ENCODE measurements around the gene NCKIPSD. TPM values are rescaled to one million over a fixed set of nuclear protein-coding genes. Genes with fewer than 3 reads are reported as not detected.

NCKIPSD gene
- total RNA-seq, 1 experiment from 2014 or later, result 25.5 TPM

GRCh38 chr3:48633743-48634142 is 52.0 kb downstream of the NCKIPSD start:
- no peak for DNase-seq
- Histone ChIP-seq H3K4me1 (ENCODE audit: low read length) (peaks cover 21% of the 10 kb centered on the region), H2AFZ (ENCODE audit: low read length) (no peak overlapping the region), H3K9me2 (replicated peaks; ENCODE audit: insufficient read depth, low read length) (no peaks in the 10 kb centered on the region), H3K4me2 (ENCODE audit: low read depth, low read length, poor library complexity, severe bottlenecking) (peak overlapping the region; percentile 99), H3K27ac (ENCODE audit: low read length) (no peak overlapping the region), H3K4me3 (ENCODE audit: low read length) (peak overlapping the region; percentile 96; the same call in 1 of the 2 replicates), H3K36me3 (ENCODE audit: insufficient read depth, low read length) (no peaks in the 10 kb centered on the region; the same call in 1 of the 2 replicates), H3K9me3 (ENCODE audit: low read length) (no peaks in the 10 kb centered on the region), H3K9ac (ENCODE audit: low read length) (peak overlapping the region; percentile 97), H4K20me1 (ENCODE audit: insufficient read depth, low read depth, low read length) (no peaks in the 10 kb centered on the region), H3K27me3 (ENCODE audit: low read length) (no peaks in the 10 kb centered on the region), H3K79me2 (ENCODE audit: low read length) (peaks cover 17% of the 10 kb centered on the region)

GRCh38 chr3:48633256-48633655 is 52.5 kb downstream of the NCKIPSD start:
- Histone ChIP-seq H3K9me2 (replicated peaks; ENCODE audit: insufficient read depth, low read length) (no peaks in the 10 kb centered on the region), H3K4me2 (ENCODE audit: low read depth, low read length, poor library complexity, severe bottlenecking) (no peak overlapping the region), H4K20me1 (ENCODE audit: insufficient read depth, low read depth, low read length) (no peaks in the 10 kb centered on the region), H3K36me3 (ENCODE audit: insufficient read depth, low read length) (no peaks in the 10 kb centered on the region; the same call in 1 of the 2 replicates), H3K27me3 (ENCODE audit: low read length) (no peaks in the 10 kb centered on the region), H3K9ac (ENCODE audit: low read length) (no peak overlapping the region), H2AFZ (ENCODE audit: low read length) (no peak overlapping the region), H3K27ac (ENCODE audit: low read length) (no peak overlapping the region), H3K9me3 (ENCODE audit: low read length) (no peaks in the 10 kb centered on the region), H3K79me2 (ENCODE audit: low read length) (peaks cover 17% of the 10 kb centered on the region), H3K4me1 (ENCODE audit: low read length) (peaks cover 21% of the 10 kb centered on the region), H3K4me3 (ENCODE audit: low read length) (no peak overlapping the region)
- DNase-seq, result no peak

- no peaks in the 10 kb centered on the region; the same call in 1 of the 2 replicates for H3K36me3 ChIP-seq (ENCODE audit: insufficient read depth, low read length)
- DNase-seq, result no peak
- H3K4me2 ChIP-seq (ENCODE audit: low read depth, low read length, poor library complexity, severe bottlenecking), result no peak overlapping the region
- H3K9me3 ChIP-seq (ENCODE audit: low read length), result no peaks in the 10 kb centered on the region
- H3K9ac ChIP-seq (ENCODE audit: low read length), result no peak overlapping the region
- no peak overlapping the region for H2AFZ ChIP-seq (ENCODE audit: low read length)
- no peak overlapping the region for H3K4me3 ChIP-seq (ENCODE audit: low read length)
- no peaks in the 10 kb centered on the region for H3K27me3 ChIP-seq (ENCODE audit: low read length)
- H4K20me1 ChIP-seq (ENCODE audit: insufficient read depth, low read depth, low read length), result no peaks in the 10 kb centered on the region
- peaks cover 17% of the 10 kb centered on the region for H3K79me2 ChIP-seq (ENCODE audit: low read length)
- H3K9me2 ChIP-seq (replicated peaks; ENCODE audit: insufficient read depth, low read length), result no peaks in the 10 kb centered on the region
- H3K4me1 ChIP-seq (ENCODE audit: low read length), result peaks cover 20% of the 10 kb centered on the region
- H3K27ac ChIP-seq (ENCODE audit: low read length), result no peak overlapping the region
Observed at GRCh38 chr3:48631516-48632448, 53.9 kb downstream of the NCKIPSD start.

- no peak for DNase-seq
- H3K4me3 ChIP-seq (ENCODE audit: low read length), result no peak overlapping the region
- H3K36me3 ChIP-seq (ENCODE audit: insufficient read depth, low read length), result no peaks in the 10 kb centered on the region; the same call in 1 of the 2 replicates
- no peaks in the 10 kb centered on the region for H3K9me3 ChIP-seq (ENCODE audit: low read length)
- no peak overlapping the region for H3K9ac ChIP-seq (ENCODE audit: low read length)
- no peaks in the 10 kb centered on the region for H4K20me1 ChIP-seq (ENCODE audit: insufficient read depth, low read depth, low read length)
- H3K79me2 ChIP-seq (ENCODE audit: low read length), result peaks cover 17% of the 10 kb centered on the region
- H3K4me1 ChIP-seq (ENCODE audit: low read length), result peaks cover 11% of the 10 kb centered on the region
- H3K27ac ChIP-seq (ENCODE audit: low read length), result no peak overlapping the region
- no peaks in the 10 kb centered on the region for H3K9me2 ChIP-seq (replicated peaks; ENCODE audit: insufficient read depth, low read length)
- no peak overlapping the region for H3K4me2 ChIP-seq (ENCODE audit: low read depth, low read length, poor library complexity, severe bottlenecking)
- no peaks in the 10 kb centered on the region for H3K27me3 ChIP-seq (ENCODE audit: low read length)
- no peak overlapping the region for H2AFZ ChIP-seq (ENCODE audit: low read length)
Observed at GRCh38 chr3:48630833-48631232, 54.9 kb downstream of the NCKIPSD start.

DNA sequence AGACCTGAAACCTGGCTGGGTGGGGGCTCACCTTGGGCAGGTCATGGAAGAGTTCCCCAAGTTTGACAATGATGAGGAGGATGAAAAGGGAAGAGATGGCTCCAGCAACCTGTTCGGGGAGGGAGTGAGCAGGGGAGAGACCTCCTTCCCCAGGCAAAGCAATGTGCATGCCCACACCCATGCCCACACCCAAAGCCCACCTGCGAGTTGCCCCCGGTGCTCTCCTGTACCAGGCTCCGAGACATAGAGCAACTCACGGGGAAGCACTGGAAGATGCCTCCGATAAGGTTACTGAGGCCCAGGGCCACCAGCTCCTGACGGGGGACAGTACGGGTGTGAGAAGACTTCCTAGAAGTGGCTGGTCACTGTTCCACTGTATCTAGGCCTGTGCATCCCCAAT is 55.3 kb downstream of the NCKIPSD start:
- Histone ChIP-seq H3K9me3 (ENCODE audit: low read length) (no peaks in the 10 kb centered on the region), H3K27me3 (ENCODE audit: low read length) (no peaks in the 10 kb centered on the region), H3K4me1 (ENCODE audit: low read length) (peaks cover 10% of the 10 kb centered on the region), H3K4me2 (ENCODE audit: low read depth, low read length, poor library complexity, severe bottlenecking) (no peak overlapping the region), H3K9ac (ENCODE audit: low read length) (no peak overlapping the region), H3K79me2 (ENCODE audit: low read length) (peaks cover 17% of the 10 kb centered on the region), H3K4me3 (ENCODE audit: low read length) (no peak overlapping the region), H3K9me2 (replicated peaks; ENCODE audit: insufficient read depth, low read length) (no peaks in the 10 kb centered on the region), H2AFZ (ENCODE audit: low read length) (no peak overlapping the region), H4K20me1 (ENCODE audit: insufficient read depth, low read depth, low read length) (no peaks in the 10 kb centered on the region), H3K27ac (ENCODE audit: low read length) (no peak overlapping the region), H3K36me3 (ENCODE audit: insufficient read depth, low read length) (no peaks in the 10 kb centered on the region; the same call in 1 of the 2 replicates)
- DNase-seq, result no peak

DNA sequence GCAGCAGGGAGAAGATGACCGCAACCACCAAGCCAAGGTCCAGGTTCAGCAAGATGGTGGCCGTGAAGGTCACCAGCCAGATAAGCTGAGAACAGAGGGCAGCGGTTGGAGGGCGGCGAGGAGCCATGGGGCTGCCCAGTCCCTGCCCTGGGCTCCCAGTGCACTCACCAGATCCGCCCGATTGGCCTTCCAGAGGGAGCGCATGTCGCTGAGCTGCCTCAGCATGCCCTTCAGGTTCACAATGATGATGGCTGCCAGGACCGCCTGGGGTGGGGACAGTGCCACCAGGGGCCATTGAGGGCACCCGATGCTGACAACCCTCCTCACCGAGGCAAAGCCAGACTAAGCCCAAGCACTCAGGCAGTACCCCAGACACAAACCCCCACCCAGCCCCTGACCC is 55.8 kb downstream of the NCKIPSD start:
- Histone ChIP-seq H2AFZ (ENCODE audit: low read length) (no peak overlapping the region), H4K20me1 (ENCODE audit: insufficient read depth, low read depth, low read length) (no peaks in the 10 kb centered on the region)

DNA sequence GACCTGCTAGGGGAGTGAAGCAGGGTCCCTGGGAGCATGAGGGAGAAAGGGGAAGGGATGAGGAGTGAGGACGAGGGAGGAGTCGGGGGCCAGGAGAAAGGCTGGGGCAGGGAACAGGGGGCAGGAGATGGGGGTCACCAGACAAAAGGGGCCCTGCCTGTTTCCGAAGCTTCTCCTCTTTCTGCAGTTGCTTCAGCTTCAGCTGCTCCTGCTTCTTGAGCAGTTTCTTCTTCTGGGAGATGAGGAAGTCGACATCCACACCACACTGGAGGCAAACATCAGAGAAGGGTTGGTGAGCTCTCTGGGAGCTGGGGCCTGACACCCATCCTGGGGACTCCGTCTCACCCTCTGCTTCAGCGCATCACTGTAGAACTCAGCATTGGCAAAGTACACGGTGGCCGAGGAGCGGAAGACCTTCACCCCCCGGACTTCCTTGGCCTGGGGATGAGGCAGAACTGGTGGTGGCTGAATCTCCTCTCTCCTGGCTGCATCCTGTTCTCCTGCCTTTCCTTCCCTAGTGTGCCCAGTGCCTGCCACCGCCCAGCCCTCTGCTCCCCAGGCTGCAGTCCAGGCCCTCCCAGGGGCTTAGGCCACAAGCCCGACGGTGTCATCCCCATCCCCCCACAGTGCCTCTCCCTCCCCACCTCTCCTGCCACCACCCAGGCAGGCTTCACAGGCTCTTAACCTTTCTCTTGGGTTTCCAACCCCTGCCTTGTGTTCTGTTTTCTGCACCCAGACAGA is 57.3 kb downstream of the NCKIPSD start:
- H4K20me1 ChIP-seq (ENCODE audit: insufficient read depth, low read depth, low read length), result no peaks in the 10 kb centered on the region
- 0 out of 2 replicates have a peak, but pooled peaks cover under 1% of the 10 kb centered on the region for H3K79me2 ChIP-seq (ENCODE audit: low read length)
- H3K36me3 ChIP-seq (ENCODE audit: insufficient read depth, low read length), result no peaks in the 10 kb centered on the region; the same call in 1 of the 2 replicates
- H3K27ac ChIP-seq (ENCODE audit: low read length), result no peak overlapping the region
- DNase-seq, result no peak
- no peak overlapping the region for H3K9ac ChIP-seq (ENCODE audit: low read length)
- H2AFZ ChIP-seq (ENCODE audit: low read length), result no peak overlapping the region
- no peak overlapping the region for H3K4me2 ChIP-seq (ENCODE audit: low read depth, low read length, poor library complexity, severe bottlenecking)
- no peaks in the 10 kb centered on the region for H3K9me3 ChIP-seq (ENCODE audit: low read length)
- H3K4me3 ChIP-seq (ENCODE audit: low read length), result no peak overlapping the region
- no peaks in the 10 kb centered on the region for H3K27me3 ChIP-seq (ENCODE audit: low read length)
- no peaks in the 10 kb centered on the region for H3K4me1 ChIP-seq (ENCODE audit: low read length)
- H3K9me2 ChIP-seq (replicated peaks; ENCODE audit: insufficient read depth, low read length), result no peaks in the 10 kb centered on the region

More for the DNA sequence above, 55.8 kb downstream of the NCKIPSD start:
- Histone ChIP-seq H3K4me1 (ENCODE audit: low read length) (peaks cover 10% of the 10 kb centered on the region), H3K4me3 (ENCODE audit: low read length) (no peak overlapping the region), H3K27ac (ENCODE audit: low read length) (no peak overlapping the region), H3K9me3 (ENCODE audit: low read length) (no peaks in the 10 kb centered on the region), H3K79me2 (ENCODE audit: low read length) (peaks cover 15% of the 10 kb centered on the region), H3K4me2 (ENCODE audit: low read depth, low read length, poor library complexity, severe bottlenecking) (no peak overlapping the region), H3K9ac (ENCODE audit: low read length) (no peak overlapping the region), H3K9me2 (replicated peaks; ENCODE audit: insufficient read depth, low read length) (no peaks in the 10 kb centered on the region), H3K27me3 (ENCODE audit: low read length) (no peaks in the 10 kb centered on the region), H3K36me3 (ENCODE audit: insufficient read depth, low read length) (no peaks in the 10 kb centered on the region; the same call in 1 of the 2 replicates)
- DNase-seq, result no peak

GRCh38 chr3:48625600-48625999 is 60.1 kb downstream of the NCKIPSD start:
- no peak overlapping the region for H3K9ac ChIP-seq (ENCODE audit: low read length)
- no peak overlapping the region for H3K27ac ChIP-seq (ENCODE audit: low read length)
- no peaks in the 10 kb centered on the region for H3K27me3 ChIP-seq (ENCODE audit: low read length)
- no peaks in the 10 kb centered on the region for H3K9me2 ChIP-seq (replicated peaks; ENCODE audit: insufficient read depth, low read length)
- H3K4me1 ChIP-seq (ENCODE audit: low read length), result no peaks in the 10 kb centered on the region
- H3K9me3 ChIP-seq (ENCODE audit: low read length), result no peaks in the 10 kb centered on the region
- no peak overlapping the region for H3K4me3 ChIP-seq (ENCODE audit: low read length)
- no peak overlapping the region for H2AFZ ChIP-seq (ENCODE audit: low read length)
- DNase-seq, result no peak
- no peaks in the 10 kb centered on the region for H3K79me2 ChIP-seq (ENCODE audit: low read length)
- H3K4me2 ChIP-seq (ENCODE audit: low read depth, low read length, poor library complexity, severe bottlenecking), result no peak overlapping the region
- H4K20me1 ChIP-seq (ENCODE audit: insufficient read depth, low read depth, low read length), result no peaks in the 10 kb centered on the region
- H3K36me3 ChIP-seq (ENCODE audit: insufficient read depth, low read length), result no peaks in the 10 kb centered on the region; the same call in 1 of the 2 replicates
